Measurements from ENCODE around the gene IKBKE. TPM values are rescaled to one million over a fixed set of nuclear protein-coding genes. Genes with fewer than 3 reads are reported as not detected.

IKBKE gene
- total RNA-seq, 2 experiments from 2014 or later: 18.7 to 19.8 TPM

GRCh38 chr1:206447422-206447765 is 22.9 kb upstream of the IKBKE start:
- Mint-ChIP-seq H3K9me3 (no peaks in the 10 kb centered on the region), H3K4me1 (peaks cover 5% of the 10 kb centered on the region), H3K27me3 (no peaks in the 10 kb centered on the region), H3K4me3 (no peak overlapping the region), H3K27ac (no peak overlapping the region), H3K36me3 (peaks cover 6% of the 10 kb centered on the region)
- DNase-seq: no peak

- Mint-ChIP-seq H3K9me3 (no peaks in the 10 kb centered on the region), H3K27ac (no peak overlapping the region)
Observed at GRCh38 chr1:206447792-206448191, 22.5 kb upstream of the IKBKE start.

GRCh38 chr1:206448471-206448870 is 21.8 kb upstream of the IKBKE start:
- H3K4me3 Mint-ChIP-seq: no peak overlapping the region
- H3K4me1 Mint-ChIP-seq: peaks cover 5% of the 10 kb centered on the region
- no peaks in the 10 kb centered on the region for H3K9me3 Mint-ChIP-seq
- no peak overlapping the region for H3K27ac Mint-ChIP-seq
- no peaks in the 10 kb centered on the region for H3K27me3 Mint-ChIP-seq
- no peak for DNase-seq
- H3K36me3 Mint-ChIP-seq: peaks cover 6% of the 10 kb centered on the region

More at GRCh38 chr1:206447792-206448191, 22.5 kb upstream of the IKBKE start:
- Mint-ChIP-seq H3K36me3 (peaks cover 6% of the 10 kb centered on the region), H3K4me1 (peaks cover 5% of the 10 kb centered on the region), H3K4me3 (no peak overlapping the region), H3K27me3 (no peaks in the 10 kb centered on the region)
- no peak for DNase-seq

GRCh38 chr1:206449565-206449964 is 20.7 kb upstream of the IKBKE start:
- DNase-seq: no peak
- no peak overlapping the region for H3K4me3 Mint-ChIP-seq
- peaks cover 9% of the 10 kb centered on the region for H3K36me3 Mint-ChIP-seq
- no peaks in the 10 kb centered on the region for H3K27me3 Mint-ChIP-seq
- peaks cover 5% of the 10 kb centered on the region for H3K4me1 Mint-ChIP-seq
- no peaks in the 10 kb centered on the region for H3K9me3 Mint-ChIP-seq
- no peak overlapping the region for H3K27ac Mint-ChIP-seq

- peaks cover 5% of the 10 kb centered on the region for H3K4me1 Mint-ChIP-seq
- H3K27me3 Mint-ChIP-seq: no peaks in the 10 kb centered on the region
- no peaks in the 10 kb centered on the region for H3K9me3 Mint-ChIP-seq
- no peak for DNase-seq
- H3K36me3 Mint-ChIP-seq: peaks cover 9% of the 10 kb centered on the region
- H3K4me3 Mint-ChIP-seq: no peak overlapping the region
- H3K27ac Mint-ChIP-seq: no peak overlapping the region
Observed at GRCh38 chr1:206450281-206450680, 20.0 kb upstream of the IKBKE start.

GRCh38 chr1:206451134-206451686 is 19.1 kb upstream of the IKBKE start:
- Mint-ChIP-seq H3K4me1 (peaks cover 5% of the 10 kb centered on the region), H3K27ac (no peak overlapping the region), H3K4me3 (no peak overlapping the region), H3K27me3 (no peaks in the 10 kb centered on the region), H3K9me3 (no peaks in the 10 kb centered on the region), H3K36me3 (peaks cover 7% of the 10 kb centered on the region)
- DNase-seq: no peak

- Mint-ChIP-seq H3K36me3 (peaks cover 7% of the 10 kb centered on the region), H3K4me3 (no peak overlapping the region), H3K9me3 (no peaks in the 10 kb centered on the region), H3K27me3 (no peaks in the 10 kb centered on the region), H3K4me1 (peaks cover 5% of the 10 kb centered on the region), H3K27ac (no peak overlapping the region)
- no peak for DNase-seq
Observed at GRCh38 chr1:206453111-206453510, 17.2 kb upstream of the IKBKE start.

GRCh38 chr1:206455289-206455665 is 15.0 kb upstream of the IKBKE start:
- H3K4me3 Mint-ChIP-seq: no peak overlapping the region
- H3K27ac Mint-ChIP-seq: no peak overlapping the region
- H3K9me3 Mint-ChIP-seq: no peaks in the 10 kb centered on the region
- peaks cover 3% of the 10 kb centered on the region for H3K36me3 Mint-ChIP-seq
- H3K4me1 Mint-ChIP-seq: no peaks in the 10 kb centered on the region
- H3K27me3 Mint-ChIP-seq: no peaks in the 10 kb centered on the region
- no peak for DNase-seq

GRCh38 chr1:206455666-206456344 is 14.5 kb upstream of the IKBKE start:
- Mint-ChIP-seq H3K9me3 (no peaks in the 10 kb centered on the region), H3K36me3 (peaks cover 3% of the 10 kb centered on the region), H3K4me3 (no peak overlapping the region), H3K4me1 (no peaks in the 10 kb centered on the region), H3K27me3 (no peaks in the 10 kb centered on the region), H3K27ac (no peak overlapping the region)
- DNase-seq: no peak

- peaks cover 3% of the 10 kb centered on the region for H3K36me3 Mint-ChIP-seq
- H3K4me3 Mint-ChIP-seq: no peak overlapping the region
- no peaks in the 10 kb centered on the region for H3K27me3 Mint-ChIP-seq
- no peaks in the 10 kb centered on the region for H3K9me3 Mint-ChIP-seq
- DNase-seq: no peak
- peaks cover 2% of the 10 kb centered on the region for H3K4me1 Mint-ChIP-seq
- H3K27ac Mint-ChIP-seq: no peak overlapping the region
Observed at GRCh38 chr1:206456577-206457370, 13.5 kb upstream of the IKBKE start.

- Mint-ChIP-seq H3K36me3 (peaks cover 3% of the 10 kb centered on the region), H3K4me1 (peaks cover 5% of the 10 kb centered on the region), H3K9me3 (no peaks in the 10 kb centered on the region), H3K27ac (no peak overlapping the region), H3K27me3 (no peaks in the 10 kb centered on the region), H3K4me3 (no peak overlapping the region)
- DNase-seq: no peak
Observed at GRCh38 chr1:206457408-206458120, 12.7 kb upstream of the IKBKE start.

- DNase-seq: no peak
- H3K27me3 Mint-ChIP-seq: no peaks in the 10 kb centered on the region
- no peak overlapping the region for H3K4me3 Mint-ChIP-seq
- H3K27ac Mint-ChIP-seq: no peak overlapping the region
- peaks cover 25% of the 10 kb centered on the region for H3K4me1 Mint-ChIP-seq
- H3K9me3 Mint-ChIP-seq: no peaks in the 10 kb centered on the region
- H3K36me3 Mint-ChIP-seq: no peaks in the 10 kb centered on the region
Observed at GRCh38 chr1:206459703-206460102, 10.6 kb upstream of the IKBKE start.

- peaks cover 37% of the 10 kb centered on the region for H3K4me1 Mint-ChIP-seq
- no peak overlapping the region for H3K27ac Mint-ChIP-seq
- no peak overlapping the region for H3K4me3 Mint-ChIP-seq
- H3K27me3 Mint-ChIP-seq: no peaks in the 10 kb centered on the region
- no peaks in the 10 kb centered on the region for H3K36me3 Mint-ChIP-seq
- no peaks in the 10 kb centered on the region for H3K9me3 Mint-ChIP-seq
- no peak for DNase-seq
Observed at GRCh38 chr1:206460836-206461426, 9.3 kb upstream of the IKBKE start.

- Mint-ChIP-seq H3K9me3 (no peaks in the 10 kb centered on the region), H3K27ac (no peak overlapping the region), H3K4me1 (peaks cover 44% of the 10 kb centered on the region), H3K27me3 (no peaks in the 10 kb centered on the region), H3K4me3 (no peak overlapping the region), H3K36me3 (no peaks in the 10 kb centered on the region)
- DNase-seq: peak; percentile 62
Observed at GRCh38 chr1:206461602-206462455, 8.4 kb upstream of the IKBKE start.
